CMK (cell line): ENCODE data around the gene CLDN16.

Experiments used
- DNase-seq: peaks from one replicate; pipeline ENCODE4 v3.0.0-alpha.2; 2010; ENCODE audit warnings: low read depth

Gene CLDN16

GRCh38 chr3:190380184-190380583 is 7.8 kb upstream of the CLDN16 start:
- no peak for DNase-seq

GRCh38 chr3:190381441-190381840 is 6.5 kb upstream of the CLDN16 start:
- no peak for DNase-seq

GRCh38 chr3:190382082-190382481 is 5.9 kb upstream of the CLDN16 start:
- DNase-seq, result no peak

GRCh38 chr3:190384309-190384756 is 3.6 kb upstream of the CLDN16 start:
- no peak for DNase-seq

- DNase-seq, result no peak
These were observed 2.0 kb upstream of the CLDN16 start for GRCh38 chr3:190385731-190386688.

- DNase-seq, result no peak
These were observed 740 bp downstream of the CLDN16 start for GRCh38 chr3:190388703-190389102.

- DNase-seq, result no peak
These were observed 8.0 kb downstream of the CLDN16 start for GRCh38 chr3:190396001-190396400.

- DNase-seq, result no peak
These were observed 9.9 kb downstream of the CLDN16 start for GRCh38 chr3:190397889-190398288.

GRCh38 chr3:190399677-190400076 is 11.7 kb downstream of the CLDN16 start:
- no peak for DNase-seq

GRCh38 chr3:190401963-190402362 is 14.0 kb downstream of the CLDN16 start:
- no peak for DNase-seq

GRCh38 chr3:190404715-190405114 is 16.8 kb downstream of the CLDN16 start:
- DNase-seq, result no peak

GRCh38 chr3:190414297-190414696 is 26.3 kb downstream of the CLDN16 start:
- no peak for DNase-seq

- no peak for DNase-seq
These were observed 36.1 kb downstream of the CLDN16 start for GRCh38 chr3:190424108-190424477.

GRCh38 chr3:190424478-190425439 is 36.8 kb downstream of the CLDN16 start:
- DNase-seq, result peak; percentile 11

GRCh38 chr3:190425833-190426232 is 37.9 kb downstream of the CLDN16 start:
- no peak for DNase-seq

GRCh38 chr3:190426806-190427507 is 39.0 kb downstream of the CLDN16 start:
- DNase-seq, result no peak

GRCh38 chr3:190429681-190430080 is 41.7 kb downstream of the CLDN16 start:
- no peak for DNase-seq

GRCh38 chr3:190430906-190431305 is 42.9 kb downstream of the CLDN16 start:
- DNase-seq, result no peak

GRCh38 chr3:190432216-190432615 is 44.3 kb downstream of the CLDN16 start:
- DNase-seq, result no peak

GRCh38 chr3:190433626-190434025 is 45.7 kb downstream of the CLDN16 start:
- DNase-seq, result no peak

GRCh38 chr3:190435618-190436017 is 47.7 kb downstream of the CLDN16 start:
- DNase-seq, result no peak

GRCh38 chr3:190436331-190436730 is 48.4 kb downstream of the CLDN16 start:
- no peak for DNase-seq
